ENCODE measurements around the gene CNTN6.

The CNTN6 gene

DNA sequence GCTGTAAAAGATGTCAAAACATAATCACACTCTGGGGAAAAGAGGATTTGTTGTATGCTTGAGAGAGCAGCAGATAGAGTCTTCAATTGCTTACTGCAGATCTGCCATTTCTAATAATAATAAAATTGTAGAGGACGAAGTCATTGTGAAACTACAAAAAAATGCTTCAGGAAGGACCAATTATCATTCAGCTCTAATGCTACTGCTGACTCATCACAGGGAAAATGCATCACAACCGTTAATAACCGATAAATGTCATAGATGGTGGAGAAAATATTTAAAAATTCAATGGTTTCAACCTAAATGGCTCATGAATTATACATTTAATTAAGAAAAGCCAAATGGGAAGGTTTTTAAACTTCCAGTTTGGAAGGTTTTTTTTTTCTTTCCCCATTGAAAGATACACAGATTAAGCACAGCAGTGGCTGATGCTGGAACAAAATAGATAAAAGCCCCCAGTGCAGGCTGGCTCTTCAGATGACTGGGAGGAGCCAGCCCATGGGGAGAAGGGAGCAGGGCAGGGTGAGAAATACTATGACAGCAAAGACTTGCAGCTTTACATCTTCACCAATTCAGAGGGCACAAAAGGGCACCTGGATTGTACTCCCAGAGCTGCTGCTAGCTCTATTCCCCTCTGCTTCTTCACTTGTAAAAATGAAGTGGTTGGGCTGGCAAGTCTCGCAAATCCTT, 196.1 kb downstream of the CNTN6 start:
- no peaks in the 10 kb centered on the region for H3K36me3 ChIP-seq (ENCODE audit: control insufficient read depth, insufficient read depth, low read length)
- H3K9ac ChIP-seq (ENCODE audit: low read depth, low read length) = no peak overlapping the region
- H3K27me3 ChIP-seq (ENCODE audit: control insufficient read depth, insufficient read depth, low read length) = no peaks in the 10 kb centered on the region
- peaks cover 24% of the 10 kb centered on the region for H3K4me1 ChIP-seq (ENCODE audit: control insufficient read depth, insufficient read depth, low read length)
- H3K4me3 ChIP-seq (ENCODE audit: low read depth, low read length) = no peak overlapping the region
- H3K9me3 ChIP-seq (ENCODE audit: control insufficient read depth, insufficient read depth, low read length) = no peaks in the 10 kb centered on the region

DNA sequence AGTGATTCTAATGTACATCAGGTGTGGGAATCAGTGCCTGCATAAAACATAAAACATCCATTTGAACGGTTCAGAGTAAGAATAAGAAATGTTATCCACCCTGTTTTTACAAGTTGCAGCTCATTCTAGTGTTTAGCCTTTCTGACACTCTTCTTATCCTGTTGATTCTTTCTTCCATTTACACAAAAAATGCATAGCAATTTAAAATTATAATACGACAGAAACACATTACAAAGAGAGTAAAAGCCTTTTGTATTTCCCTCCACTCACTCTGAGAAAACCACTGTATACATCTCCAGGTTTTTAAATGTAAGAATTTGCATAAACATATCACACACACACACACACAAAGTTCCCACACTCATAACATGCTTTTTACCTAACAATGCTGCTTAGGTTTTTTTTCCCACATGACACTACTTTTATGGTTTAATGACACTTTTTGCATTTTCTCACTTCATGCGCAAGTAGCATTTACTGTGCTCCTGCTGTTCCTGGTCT, 199.8 kb downstream of the CNTN6 start:
- H3K27me3 ChIP-seq (ENCODE audit: control insufficient read depth, insufficient read depth, low read length) = no peaks in the 10 kb centered on the region
- H3K9ac ChIP-seq (ENCODE audit: low read depth, low read length) = no peak overlapping the region
- H3K36me3 ChIP-seq (ENCODE audit: control insufficient read depth, insufficient read depth, low read length) = no peaks in the 10 kb centered on the region
- no peak overlapping the region for H3K4me3 ChIP-seq (ENCODE audit: low read depth, low read length)
- no peaks in the 10 kb centered on the region for H3K9me3 ChIP-seq (ENCODE audit: control insufficient read depth, insufficient read depth, low read length)
- peaks cover 24% of the 10 kb centered on the region for H3K4me1 ChIP-seq (ENCODE audit: control insufficient read depth, insufficient read depth, low read length)

DNA sequence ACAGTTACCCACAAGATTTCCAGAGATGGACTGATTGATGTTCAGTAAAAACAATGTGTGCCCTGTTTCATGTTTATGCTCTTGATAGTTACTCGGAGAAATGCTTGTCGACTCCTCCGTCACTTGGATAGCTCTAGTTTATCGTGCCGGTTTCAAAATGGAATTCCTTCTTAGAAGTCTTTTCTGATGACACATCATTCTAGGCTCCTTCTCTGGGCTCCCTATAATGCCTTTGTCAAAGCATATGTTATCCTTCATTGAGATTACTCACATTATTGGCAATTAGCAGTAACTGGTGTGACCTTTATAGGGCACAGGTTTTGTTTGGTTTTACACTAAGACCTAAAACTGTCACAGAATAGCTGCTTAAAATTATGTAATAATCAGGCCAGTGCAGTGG, 201.8 kb downstream of the CNTN6 start:
- H3K9ac ChIP-seq (ENCODE audit: low read depth, low read length) = no peak overlapping the region
- no peaks in the 10 kb centered on the region for H3K9me3 ChIP-seq (ENCODE audit: control insufficient read depth, insufficient read depth, low read length)
- no peak overlapping the region for H3K4me3 ChIP-seq (ENCODE audit: low read depth, low read length)
- no peaks in the 10 kb centered on the region for H3K27me3 ChIP-seq (ENCODE audit: control insufficient read depth, insufficient read depth, low read length)
- H3K36me3 ChIP-seq (ENCODE audit: control insufficient read depth, insufficient read depth, low read length) = no peaks in the 10 kb centered on the region
- peaks cover 22% of the 10 kb centered on the region for H3K4me1 ChIP-seq (ENCODE audit: control insufficient read depth, insufficient read depth, low read length)

DNA sequence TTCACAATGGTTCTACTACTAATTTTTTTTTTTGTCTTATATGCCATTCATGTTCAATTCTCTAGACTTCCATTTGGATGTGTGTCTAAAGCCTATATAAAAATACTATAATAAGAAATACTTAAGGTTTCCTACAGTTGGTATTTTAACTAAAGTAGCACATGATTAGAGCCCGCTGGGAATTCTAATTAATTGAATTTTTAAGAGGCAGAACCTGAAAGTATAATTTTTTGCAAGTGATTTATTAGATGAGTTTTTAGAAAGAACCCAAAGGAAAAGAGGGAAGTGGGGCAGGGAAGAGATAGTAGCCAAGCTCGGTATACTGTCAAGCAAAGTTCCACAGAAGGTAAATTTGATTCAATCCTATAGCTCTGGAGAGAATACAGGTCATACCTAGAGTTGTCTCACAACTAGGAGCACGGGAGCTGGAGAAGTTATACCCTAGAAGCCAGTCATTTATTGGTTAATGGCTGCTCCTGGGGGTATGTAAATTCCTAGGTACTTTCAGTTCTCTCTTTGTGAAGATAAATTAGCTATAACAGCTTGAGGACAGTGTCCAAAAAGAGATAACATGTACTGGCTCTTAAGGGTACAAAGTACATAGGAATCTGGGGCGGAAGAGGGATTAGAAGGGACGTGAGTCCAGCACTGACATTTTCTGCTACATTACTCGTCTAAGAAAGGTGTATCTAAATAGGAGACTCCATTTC, 225.6 kb downstream of the CNTN6 start:
- no peaks in the 10 kb centered on the region for H3K4me1 ChIP-seq (ENCODE audit: control insufficient read depth, insufficient read depth, low read length)
- H3K36me3 ChIP-seq (ENCODE audit: control insufficient read depth, insufficient read depth, low read length) = no peaks in the 10 kb centered on the region
- no peaks in the 10 kb centered on the region for H3K27me3 ChIP-seq (ENCODE audit: control insufficient read depth, insufficient read depth, low read length)
- H3K9ac ChIP-seq (ENCODE audit: low read depth, low read length) = no peak overlapping the region
- H3K4me3 ChIP-seq (ENCODE audit: low read depth, low read length) = no peak overlapping the region
- H3K9me3 ChIP-seq (ENCODE audit: control insufficient read depth, insufficient read depth, low read length) = no peaks in the 10 kb centered on the region

- Histone ChIP-seq H3K4me3 (ENCODE audit: low read depth, low read length) (no peak overlapping the region), H3K4me1 (ENCODE audit: control insufficient read depth, insufficient read depth, low read length) (no peaks in the 10 kb centered on the region), H3K9ac (ENCODE audit: low read depth, low read length) (no peak overlapping the region), H3K9me3 (ENCODE audit: control insufficient read depth, insufficient read depth, low read length) (no peaks in the 10 kb centered on the region), H3K27me3 (ENCODE audit: control insufficient read depth, insufficient read depth, low read length) (no peaks in the 10 kb centered on the region), H3K36me3 (ENCODE audit: control insufficient read depth, insufficient read depth, low read length) (no peaks in the 10 kb centered on the region)
Observed at GRCh38 chr3:1326546-1326945, 233.7 kb downstream of the CNTN6 start.

DNA sequence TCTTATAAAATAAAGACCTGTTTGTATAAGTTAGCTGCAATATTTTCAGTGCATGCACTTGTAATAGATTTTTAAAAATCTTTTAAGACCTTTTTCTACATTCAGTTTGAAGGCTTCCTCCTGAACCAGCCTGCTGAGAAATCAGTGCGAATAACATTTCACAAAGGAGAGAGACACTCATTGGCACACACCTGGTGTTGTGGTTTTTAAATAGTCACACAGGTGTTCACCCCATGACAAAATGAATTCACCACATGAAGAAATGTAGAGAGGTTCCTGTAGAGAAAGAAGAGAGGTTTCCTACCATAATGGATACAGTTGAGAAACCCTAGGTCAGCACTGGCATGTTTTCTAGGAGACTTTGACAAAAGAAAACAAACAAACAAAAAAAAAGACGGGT, 237.3 kb downstream of the CNTN6 start:
- no peak overlapping the region for H3K9ac ChIP-seq (ENCODE audit: low read depth, low read length)
- H3K27me3 ChIP-seq (ENCODE audit: control insufficient read depth, insufficient read depth, low read length) = no peaks in the 10 kb centered on the region
- H3K4me3 ChIP-seq (ENCODE audit: low read depth, low read length) = no peak overlapping the region
- no peaks in the 10 kb centered on the region for H3K4me1 ChIP-seq (ENCODE audit: control insufficient read depth, insufficient read depth, low read length)
- no peaks in the 10 kb centered on the region for H3K9me3 ChIP-seq (ENCODE audit: control insufficient read depth, insufficient read depth, low read length)
- H3K36me3 ChIP-seq (ENCODE audit: control insufficient read depth, insufficient read depth, low read length) = no peaks in the 10 kb centered on the region

DNA sequence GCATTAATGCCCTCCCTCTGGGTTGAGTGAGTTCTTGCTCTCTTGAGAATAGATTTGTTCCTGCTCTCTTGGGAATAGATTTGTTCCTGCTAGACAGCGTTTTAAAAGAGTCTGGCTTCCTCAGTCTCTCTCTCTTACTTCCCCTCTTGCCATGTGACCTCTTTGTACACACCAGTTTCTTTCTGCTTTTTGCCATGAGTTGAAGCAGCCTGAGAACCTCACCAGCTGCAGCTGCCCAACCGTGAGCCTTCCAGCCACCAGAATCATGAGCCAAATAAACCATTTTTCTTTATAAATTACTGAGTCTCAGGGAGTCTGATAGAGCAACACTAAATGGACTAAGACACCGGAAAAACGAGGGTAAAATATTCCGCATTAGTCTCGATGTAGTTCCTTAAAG, 253.6 kb downstream of the CNTN6 start:
- H3K36me3 ChIP-seq (ENCODE audit: control insufficient read depth, insufficient read depth, low read length) = no peaks in the 10 kb centered on the region
- H3K9me3 ChIP-seq (ENCODE audit: control insufficient read depth, insufficient read depth, low read length) = no peaks in the 10 kb centered on the region
- H3K27me3 ChIP-seq (ENCODE audit: control insufficient read depth, insufficient read depth, low read length) = no peaks in the 10 kb centered on the region
- H3K4me3 ChIP-seq (ENCODE audit: low read depth, low read length) = no peak overlapping the region
- H3K9ac ChIP-seq (ENCODE audit: low read depth, low read length) = no peak overlapping the region
- peaks cover 2% of the 10 kb centered on the region for H3K4me1 ChIP-seq (ENCODE audit: control insufficient read depth, insufficient read depth, low read length)

DNA sequence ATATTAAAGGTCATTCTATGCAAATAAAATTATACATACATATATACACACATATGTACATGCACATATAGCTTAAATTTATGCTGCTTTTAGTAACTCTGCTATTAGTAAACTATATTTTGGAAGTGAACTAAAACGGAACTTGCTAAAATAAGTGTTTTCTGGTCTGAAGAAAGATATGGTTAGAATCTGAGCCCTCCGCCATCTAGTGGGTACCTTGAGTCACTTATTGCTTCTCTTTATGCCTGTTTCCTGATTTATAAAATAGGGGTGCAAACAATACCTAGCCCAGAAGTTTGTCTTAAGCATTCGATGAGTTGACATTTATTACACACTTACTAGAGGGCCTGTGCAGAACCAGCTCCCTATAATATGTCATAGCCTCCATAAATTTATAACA, 255.7 kb downstream of the CNTN6 start:
- Histone ChIP-seq H3K27me3 (ENCODE audit: control insufficient read depth, insufficient read depth, low read length) (no peaks in the 10 kb centered on the region), H3K4me3 (ENCODE audit: low read depth, low read length) (no peak overlapping the region), H3K9me3 (ENCODE audit: control insufficient read depth, insufficient read depth, low read length) (no peaks in the 10 kb centered on the region), H3K4me1 (ENCODE audit: control insufficient read depth, insufficient read depth, low read length) (no peaks in the 10 kb centered on the region), H3K36me3 (ENCODE audit: control insufficient read depth, insufficient read depth, low read length) (no peaks in the 10 kb centered on the region), H3K9ac (ENCODE audit: low read depth, low read length) (no peak overlapping the region)

GRCh38 chr3:1350885-1351284, 258.1 kb downstream of the CNTN6 start:
- no peak overlapping the region for H3K4me3 ChIP-seq (ENCODE audit: low read depth, low read length)
- no peaks in the 10 kb centered on the region for H3K9me3 ChIP-seq (ENCODE audit: control insufficient read depth, insufficient read depth, low read length)
- H3K36me3 ChIP-seq (ENCODE audit: control insufficient read depth, insufficient read depth, low read length) = no peaks in the 10 kb centered on the region
- no peak overlapping the region for H3K9ac ChIP-seq (ENCODE audit: low read depth, low read length)
- no peaks in the 10 kb centered on the region for H3K4me1 ChIP-seq (ENCODE audit: control insufficient read depth, insufficient read depth, low read length)
- no peaks in the 10 kb centered on the region for H3K27me3 ChIP-seq (ENCODE audit: control insufficient read depth, insufficient read depth, low read length)

GRCh38 chr3:1355691-1356090, 262.9 kb downstream of the CNTN6 start:
- no peaks in the 10 kb centered on the region for H3K36me3 ChIP-seq (ENCODE audit: control insufficient read depth, insufficient read depth, low read length)
- H3K9me3 ChIP-seq (ENCODE audit: control insufficient read depth, insufficient read depth, low read length) = no peaks in the 10 kb centered on the region
- H3K4me3 ChIP-seq (ENCODE audit: low read depth, low read length) = no peak overlapping the region
- H3K9ac ChIP-seq (ENCODE audit: low read depth, low read length) = no peak overlapping the region
- no peaks in the 10 kb centered on the region for H3K4me1 ChIP-seq (ENCODE audit: control insufficient read depth, insufficient read depth, low read length)
- no peaks in the 10 kb centered on the region for H3K27me3 ChIP-seq (ENCODE audit: control insufficient read depth, insufficient read depth, low read length)

DNA sequence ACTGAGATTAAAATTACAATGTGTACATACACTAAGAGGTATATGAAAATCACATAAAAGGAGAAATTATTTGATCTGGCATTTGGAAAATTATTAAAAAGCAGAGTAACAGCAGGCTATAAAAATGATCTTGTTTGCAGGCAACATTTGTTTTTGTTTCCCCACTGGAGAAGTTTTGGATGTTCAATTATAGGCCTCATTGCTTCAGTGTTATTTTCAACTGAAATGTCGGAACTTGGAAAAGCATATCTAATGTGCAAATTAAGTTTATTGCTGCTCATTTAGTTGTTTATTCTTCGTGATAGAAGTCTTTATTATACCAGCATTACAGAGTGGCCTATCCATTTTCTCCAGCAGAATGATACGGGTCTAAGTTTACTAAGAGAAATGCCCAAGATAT, 263.3 kb downstream of the CNTN6 start:
- Histone ChIP-seq H3K4me1 (ENCODE audit: control insufficient read depth, insufficient read depth, low read length) (no peaks in the 10 kb centered on the region), H3K4me3 (ENCODE audit: low read depth, low read length) (no peak overlapping the region), H3K27me3 (ENCODE audit: control insufficient read depth, insufficient read depth, low read length) (no peaks in the 10 kb centered on the region), H3K9me3 (ENCODE audit: control insufficient read depth, insufficient read depth, low read length) (no peaks in the 10 kb centered on the region), H3K36me3 (ENCODE audit: control insufficient read depth, insufficient read depth, low read length) (no peaks in the 10 kb centered on the region), H3K9ac (ENCODE audit: low read depth, low read length) (no peak overlapping the region)

- H3K27me3 ChIP-seq (ENCODE audit: control insufficient read depth, insufficient read depth, low read length) = no peaks in the 10 kb centered on the region
- no peaks in the 10 kb centered on the region for H3K36me3 ChIP-seq (ENCODE audit: control insufficient read depth, insufficient read depth, low read length)
- H3K4me1 ChIP-seq (ENCODE audit: control insufficient read depth, insufficient read depth, low read length) = no peaks in the 10 kb centered on the region
- H3K9ac ChIP-seq (ENCODE audit: low read depth, low read length) = no peak overlapping the region
- H3K4me3 ChIP-seq (ENCODE audit: low read depth, low read length) = no peak overlapping the region
- no peaks in the 10 kb centered on the region for H3K9me3 ChIP-seq (ENCODE audit: control insufficient read depth, insufficient read depth, low read length)
Observed at GRCh38 chr3:1365528-1365927, 272.7 kb downstream of the CNTN6 start.

Data from iPS-15b (cell line).